AG04450 (cell line): ENCODE results near the gene CPNE5. TPM values are rescaled to one million over a fixed set of nuclear protein-coding genes. Genes with fewer than 3 reads are reported as not detected.

Experiments
- CTCF ChIA-PET: fragments of 300-600, 350-600 bp; formaldehyde crosslinking; extraction: SDS; loops from one replicate; lab custom pipeline; 2022; ENCODE audit warnings: antibody characterized with exemption, inconsistent platforms; lab: Charles Lee
- POLR2A ChIA-PET: fragments of 350-600 bp; formaldehyde crosslinking; extraction: SDS; loops from one replicate; lab custom pipeline; 2021; ENCODE audit warnings: antibody characterized with exemption, inconsistent platforms; lab: Yijun Ruan, JAX
- DNase-seq: peaks from one replicate; pipeline ENCODE4 v3.0.0-alpha.2; 2011; ENCODE audit warnings: low read depth, low spot score
- H3K27ac ChIP-seq: one replicate; pipeline ENCODE4 v1.5.1; 2012; ENCODE audit warnings: low read depth, low read length, control low read depth
- H3K27me3 ChIP-seq: one replicate; pipeline ENCODE4 v1.6.0; 2012; ENCODE audit warnings: low read length; ENCODE audit not compliant: control insufficient read depth, insufficient read depth
- H3K4me3 ChIP-seq: 2 replicates; pipeline ENCODE4 v1.5.1; 2011; ENCODE audit warnings: mild to moderate bottlenecking, low read depth, low read length, control low read depth
- H3K9me3 ChIP-seq: 2 replicates; pipeline ENCODE4 v1.5.1; 2012; ENCODE audit warnings: low read length; ENCODE audit not compliant: control insufficient read depth, insufficient read depth
- CTCF ChIP-seq: IDR thresholded peaks from 2 replicates; pipeline ENCODE4 v1.5.1; 2011; ENCODE audit warnings: low read depth, low read length, control low read depth, inconsistent platforms
- polyA plus RNA-seq: library from polyadenylated mRNA; depleted of rRNA; stranded (reverse); fragments of >200 nt; gene quantifications from 2 replicates; pipeline ENCODE4 v1.2.3, GENCODE V29; 2011

Gene CPNE5
- polyA plus RNA-seq, 1 experiment, result 0.10 TPM

- no peak for DNase-seq
- no peak for TF ChIP-seq CTCF
- POLR2A ChIA-PET, result no interaction called here
These were observed 87.4 kb downstream of the CPNE5 start for GRCh38 chr6:36751833-36752186.

GRCh38 chr6:36751091-36751490, 88.2 kb downstream of the CPNE5 start:
- TF ChIP-seq CTCF, result no peak
- ChIA-PET CTCF (interaction anchor here (4.7 kb wide), 1 partner anchor 9 kb away, joined by 35 read pairs; no protein-coding TSS in a partner anchor), POLR2A (no interaction called here)

More at GRCh38 chr6:36751833-36752186, 87.4 kb downstream of the CPNE5 start:
- CTCF ChIA-PET, result interaction anchor here (0.8 to 4.7 kb wide), 3 partner anchors 8 to 14 kb away, joined by 3 to 35 read pairs (median 3); no protein-coding TSS in a partner anchor
- Histone ChIP-seq H3K9me3 (peaks cover 18% of the 10 kb centered on the region; the same call in 1 of the 2 replicates), H3K27ac (no peak overlapping the region), H3K27me3 (peaks cover 22% of the 10 kb centered on the region), H3K4me3 (no peak overlapping the region)

GRCh38 chr6:36749829-36750489, 89.3 kb downstream of the CPNE5 start:
- no peak for TF ChIP-seq CTCF
- DNase-seq, result no peak
- POLR2A ChIA-PET, result no interaction called here
- Histone ChIP-seq H3K27me3 (peaks cover 35% of the 10 kb centered on the region), H3K27ac (no peak overlapping the region), H3K4me3 (no peak overlapping the region), H3K9me3 (peaks cover 18% of the 10 kb centered on the region; the same call in 1 of the 2 replicates)
- CTCF ChIA-PET, result interaction anchor here (4.7 kb wide), 1 partner anchor 10 kb away, joined by 35 read pairs; no protein-coding TSS in a partner anchor

More at GRCh38 chr6:36751091-36751490, 88.2 kb downstream of the CPNE5 start:
- DNase-seq, result no peak
- Histone ChIP-seq H3K27ac (no peak overlapping the region), H3K27me3 (peaks cover 29% of the 10 kb centered on the region), H3K4me3 (no peak overlapping the region), H3K9me3 (peaks cover 18% of the 10 kb centered on the region; the same call in 1 of the 2 replicates)

- DNase-seq, result no peak
These were observed 93.0 kb downstream of the CPNE5 start for GRCh38 chr6:36746251-36746650.

More at GRCh38 chr6:36746251-36746650, 93.0 kb downstream of the CPNE5 start:
- Histone ChIP-seq H3K27ac (no peak overlapping the region), H3K27me3 (peaks cover 35% of the 10 kb centered on the region), H3K9me3 (peaks cover 18% of the 10 kb centered on the region), H3K4me3 (no peak overlapping the region)
- POLR2A ChIA-PET, result interaction anchor here (0.6 kb wide), 1 partner anchor 136 kb away, joined by 3 read pairs; no protein-coding TSS in a partner anchor
- no peak for TF ChIP-seq CTCF
- CTCF ChIA-PET, result no interaction called here
